Lung (tissue), 12 donors: ENCODE data around the gene MCAT. TPM values are rescaled to one million over a fixed set of nuclear protein-coding genes. Genes with fewer than 3 reads are reported as not detected.
A peak's percentile ranks its signal among the peaks of the same experiment; 100 is the strongest.

Experiments
- ATAC-seq: fragments of 200-7000 bp; cut with Tn5 transposase; one replicate; pipeline ENCODE4 v1.9.1; 2020; ENCODE audit warnings: moderate number of reproducible peaks; ENCODE audit not compliant: insufficient read depth, low FRiP score
- DNase-seq, 3 donors: peaks; one replicate each; pipeline ENCODE4 v3.0.0-alpha.2; 2013 to 2017
- H3K27ac ChIP-seq, 2 donors: one replicate each; pipeline ENCODE4 v1.5.1; 2013; ENCODE audit warnings: mild to moderate bottlenecking in 2 of 2, moderate library complexity in 2 of 2, control low read depth in 1 of 2, inconsistent platforms in 1 of 2, low read depth in 1 of 2, low read length in 1 of 2
- H3K27me3 ChIP-seq, 3 donors: one replicate each; pipeline ENCODE4 v1.5.1; 2013; ENCODE audit warnings: low read length in 2 of 3; ENCODE audit not compliant: control insufficient read depth in 3 of 3, insufficient read depth in 3 of 3
- H3K36me3 ChIP-seq, 4 donors: one replicate each; pipeline ENCODE4 v1.5.1; 2013; ENCODE audit warnings: low read length in 4 of 4, mild to moderate bottlenecking in 1 of 4, moderate library complexity in 1 of 4; ENCODE audit not compliant: control insufficient read depth in 4 of 4, insufficient read depth in 4 of 4
- H3K4me1 ChIP-seq, 5 donors: one replicate each; pipeline ENCODE4 v1.5.1; 2013; ENCODE audit warnings: low read length in 5 of 5, mild to moderate bottlenecking in 2 of 5, moderate library complexity in 1 of 5; ENCODE audit not compliant: control insufficient read depth in 5 of 5, insufficient read depth in 5 of 5
- H3K4me3 ChIP-seq: one replicate; pipeline ENCODE4 v1.5.1; 2013; ENCODE audit warnings: mild to moderate bottlenecking, control low read depth, moderate library complexity
- H3K9ac ChIP-seq, 2 donors: one replicate each; pipeline ENCODE4 v1.5.1; 2013; ENCODE audit warnings: low read length in 2 of 2, control low read depth in 1 of 2; ENCODE audit not compliant: insufficient read depth in 1 of 2
- H3K9me3 ChIP-seq, 4 donors: one replicate each; pipeline ENCODE4 v1.5.1; 2013; ENCODE audit warnings: low read length in 3 of 4, mild to moderate bottlenecking in 1 of 4, moderate library complexity in 1 of 4; ENCODE audit not compliant: control insufficient read depth in 4 of 4, insufficient read depth in 3 of 4
- CTCF ChIP-seq: IDR thresholded peaks from 2 replicates; pipeline ENCODE4 v1.5.1; 2012; ENCODE audit warnings: mild to moderate bottlenecking; ENCODE audit errors: control extremely low read depth, extremely low read depth
- WGBS, 2 donors: extraction: QIAGEN DNeasy Blood & Tissue Kit; methylation state at CpG; one replicate each; pipeline ENCODE4 v1.1.7; 2013; 5-methylcytosine and 5-hydroxymethylcytosine counted together
- polyA plus RNA-seq, 2 donors: library from polyadenylated mRNA; stranded (reverse); fragments of 200-250 nt; gene quantifications; one replicate each; pipeline ENCODE4 v1.2.1, GENCODE V29; 2013
- total RNA-seq, 2 donors: library from RNA; depleted of rRNA in 1 of 2; stranded (reverse); fragments of >200 nt in 1 of 2; gene quantifications; one replicate each; pipeline ENCODE4 v1.2.1, GENCODE V29; 2014 to 2021
- donor health status: control.
- donor health status: control.
- donor health status: Bipolar disorder and iron deficiency.
- donor health status: healthy.
- donor health status: DM: yes; HTN: yes; CAD: no.

The MCAT gene
- total and polyA plus RNA-seq, 4 donors, result 15.6 to 23.9 (median 21.0) TPM

- WGBS, 2 donors, result 79 to 90% methylated on average over 13 of the region's 13 CpGs
Observed at GRCh38 chr22:43181321-43182076, 38.3 kb upstream of the MCAT start.

GRCh38 chr22:43180670-43181069, 37.5 kb upstream of the MCAT start:
- DNase-seq (no peak), ATAC-seq (no peak)
- Histone ChIP-seq H3K4me3 (no peak overlapping the region), H3K27ac (no peak overlapping the region), H3K36me3 (peaks cover 0 to 31% (median 14%) of the 10 kb centered on the region in 4 donors), H3K27me3 (no peaks in the 10 kb centered on the region), H3K9ac (no peak overlapping the region), H3K4me1 (peaks cover 0 to 19% (median 5%) of the 10 kb centered on the region in 5 donors), H3K9me3 (no peaks in the 10 kb centered on the region)
- 93 to 98% methylated on average over 15 of the region's 15 CpGs for WGBS, 2 donors
- TF ChIP-seq CTCF, result no peak

More at GRCh38 chr22:43181321-43182076, 38.3 kb upstream of the MCAT start:
- H3K27me3 ChIP-seq, result no peaks in the 10 kb centered on the region
- no peak overlapping the region for H3K9ac ChIP-seq
- DNase-seq (no peak), ATAC-seq (no peak)
- H3K36me3 ChIP-seq, result peaks cover 0 to 28% (median 12%) of the 10 kb centered on the region in 4 donors
- peaks cover 0 to 18% (median 13%) of the 10 kb centered on the region in 5 donors for H3K4me1 ChIP-seq
- H3K9me3 ChIP-seq, result no peaks in the 10 kb centered on the region
- peak overlapping the region in 1 of 2 donors; percentile 20 for H3K27ac ChIP-seq
- no peak overlapping the region for H3K4me3 ChIP-seq
- no peak for TF ChIP-seq CTCF

- H3K9ac ChIP-seq, result no peak overlapping the region
- no peak for TF ChIP-seq CTCF
- H3K4me3 ChIP-seq, result no peak overlapping the region
- H3K27me3 ChIP-seq, result no peaks in the 10 kb centered on the region
- H3K36me3 ChIP-seq, result peaks cover 0 to 34% (median 17%) of the 10 kb centered on the region in 4 donors
- peaks cover 0 to 13% (median 0%) of the 10 kb centered on the region in 5 donors for H3K4me1 ChIP-seq
- DNase-seq, result no peak
- WGBS, 2 donors, result 98 to 99% methylated on average over 15 of the region's 15 CpGs
- no peak overlapping the region for H3K27ac ChIP-seq
- no peak for ATAC-seq
- H3K9me3 ChIP-seq, result peaks cover 0 to 2% (median 0%) of the 10 kb centered on the region in 4 donors
Observed at GRCh38 chr22:43179911-43180195, 36.7 kb upstream of the MCAT start.
